Fibroblast of lung (primary cell): ENCODE results near the gene GRIK2. TPM values are rescaled to one million over a fixed set of nuclear protein-coding genes. Genes with fewer than 3 reads are reported as not detected.

Experiments used
- DNase-seq, 2 donors: peaks; one replicate each; pipeline versions ENCODE4 v3.0.0 to v3.0.0-alpha.2; 2010; ENCODE audit warnings: low read depth in 2 of 2
- H2AFZ ChIP-seq: 2 replicates; pipeline ENCODE4 v1.5.1; 2012; ENCODE audit warnings: low read length, control low read depth, inconsistent platforms
- H3K27ac ChIP-seq: 2 replicates; pipeline ENCODE4 v1.5.1; 2011; ENCODE audit warnings: low read length, control low read depth; ENCODE audit not compliant: insufficient read depth
- H3K27me3 ChIP-seq: 2 replicates; pipeline ENCODE4 v1.5.1; 2011; ENCODE audit warnings: mild to moderate bottlenecking, low read length; ENCODE audit not compliant: control insufficient read depth, insufficient read depth
- H3K36me3 ChIP-seq: 2 replicates; pipeline ENCODE4 v1.5.1; 2011; ENCODE audit warnings: low read length; ENCODE audit not compliant: control insufficient read depth, insufficient read depth
- H3K4me1 ChIP-seq: 2 replicates; pipeline ENCODE4 v1.5.1; 2011; ENCODE audit warnings: low read length; ENCODE audit not compliant: control insufficient read depth, insufficient read depth; ENCODE audit errors: extremely low read depth
- H3K4me2 ChIP-seq: 2 replicates; pipeline ENCODE4 v1.5.1; 2011; ENCODE audit warnings: low read length, control low read depth; ENCODE audit not compliant: insufficient read depth; ENCODE audit errors: extremely low read depth
- H3K4me3 ChIP-seq, 4 experiments: fragments of 200-600 bp in 1 of 4; sonication (generic) in 1 of 4; replicated peaks in 1 of 4; 2 replicates each; pipeline ENCODE4 v1.5.1; 2011 to 2016; ENCODE audit warnings: low read length in 4 of 4, low read depth in 3 of 4, mild to moderate bottlenecking in 3 of 4, control low read depth in 2 of 4, inconsistent platforms in 1 of 4, mixed read lengths in 1 of 4; ENCODE audit not compliant: insufficient read depth in 1 of 4; ENCODE audit errors: control extremely low read depth in 1 of 4
- H3K79me2 ChIP-seq: 2 replicates; pipeline ENCODE4 v1.5.1; 2012; ENCODE audit warnings: mild to moderate bottlenecking, low read length, inconsistent platforms; ENCODE audit not compliant: control insufficient read depth, insufficient read depth
- H3K9ac ChIP-seq: 2 replicates; pipeline ENCODE4 v1.5.1; 2011; ENCODE audit warnings: mild to moderate bottlenecking, low read length, control low read depth; ENCODE audit not compliant: insufficient read depth
- H3K9me3 ChIP-seq: 2 replicates; pipeline ENCODE4 v1.5.1; 2012; ENCODE audit warnings: low read depth, low read length; ENCODE audit not compliant: control insufficient read depth, insufficient read depth
- H4K20me1 ChIP-seq: 2 replicates; pipeline ENCODE4 v1.5.1; 2011; ENCODE audit warnings: low read length; ENCODE audit not compliant: control insufficient read depth, insufficient read depth; ENCODE audit errors: extremely low read depth
- CTCF ChIP-seq, 2 donors: IDR thresholded peaks in 1 of 2; conservative IDR thresholded peaks in 1 of 2; 1 replicate in 1 of 2; 2 replicates in 1 of 2; pipeline ENCODE4 v1.5.1; 2011 to 2012; ENCODE audit warnings: low read length in 2 of 2, control low read depth in 1 of 2, inconsistent platforms in 1 of 2, low read depth in 1 of 2, mild to moderate bottlenecking in 1 of 2
- EZH2 ChIP-seq: IDR thresholded peaks from 2 replicates; pipeline ENCODE4 v1.5.1; 2012; ENCODE audit warnings: low read length, control low read depth, mild to moderate bottlenecking; ENCODE audit errors: missing control alignments
- polyA plus RNA-seq, 2 donors: library from polyadenylated mRNA; depleted of rRNA in 1 of 2; stranded (reverse) in 1 of 2; unstranded in 1 of 2; fragments of >200 nt; gene quantifications; 2 replicates each; pipeline ENCODE4 v1.2.1, GENCODE V29; 2011 to 2012; ENCODE audit warnings: missing spikeins in 1 of 2
- total RNA-seq: library from RNA; depleted of rRNA; stranded (reverse); fragments of >200 nt; gene quantifications from 2 replicates; pipeline ENCODE4 v1.2.1, GENCODE V29; 2014

Gene GRIK2
- total and polyA plus RNA-seq, 2 donors (not counting 1 experiment from before 2014, with no cell fraction given) = 0.33 to 0.40 TPM

DNA sequence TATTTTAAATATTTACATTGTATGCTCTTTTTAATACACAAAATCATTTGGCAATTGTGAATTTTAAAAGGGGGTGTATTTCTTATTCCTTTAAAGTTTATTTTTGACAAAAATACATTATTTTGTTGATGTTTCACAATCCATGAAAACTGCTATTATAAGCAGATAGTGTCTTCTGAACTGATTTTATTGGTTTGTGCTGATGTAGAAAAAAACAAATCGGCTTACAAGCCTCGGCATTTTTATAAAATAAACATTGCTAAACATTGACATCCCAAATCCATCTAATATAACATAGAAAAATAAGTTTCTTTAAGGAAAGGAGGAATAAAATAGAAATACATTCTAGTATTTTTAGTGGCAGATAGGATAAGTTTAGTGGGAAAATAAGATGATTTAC, 634.7 kb downstream of the GRIK2 start:
- H3K79me2 ChIP-seq = no peaks in the 10 kb centered on the region
- H3K27me3 ChIP-seq = no peaks in the 10 kb centered on the region
- H3K27ac ChIP-seq = no peak overlapping the region
- no peaks in the 10 kb centered on the region for H3K4me1 ChIP-seq
- no peaks in the 10 kb centered on the region for H4K20me1 ChIP-seq
- H2AFZ ChIP-seq = no peak overlapping the region
- TF ChIP-seq CTCF (conservative IDR thresholded peaks at IDR 0.05 in 1 of 2, IDR thresholded peaks at IDR 0.05 in 1 of 2; ENCODE audit: low read depth in 1 of 2, low read length in 2 of 2) (no peak), EZH2 (no peak)
- no peak for DNase-seq
- no peak overlapping the region for H3K9ac ChIP-seq
- H3K4me2 ChIP-seq = no peak overlapping the region
- H3K4me3 ChIP-seq = no peak overlapping the region
- H3K36me3 ChIP-seq = no peaks in the 10 kb centered on the region
- no peaks in the 10 kb centered on the region for H3K9me3 ChIP-seq

DNA sequence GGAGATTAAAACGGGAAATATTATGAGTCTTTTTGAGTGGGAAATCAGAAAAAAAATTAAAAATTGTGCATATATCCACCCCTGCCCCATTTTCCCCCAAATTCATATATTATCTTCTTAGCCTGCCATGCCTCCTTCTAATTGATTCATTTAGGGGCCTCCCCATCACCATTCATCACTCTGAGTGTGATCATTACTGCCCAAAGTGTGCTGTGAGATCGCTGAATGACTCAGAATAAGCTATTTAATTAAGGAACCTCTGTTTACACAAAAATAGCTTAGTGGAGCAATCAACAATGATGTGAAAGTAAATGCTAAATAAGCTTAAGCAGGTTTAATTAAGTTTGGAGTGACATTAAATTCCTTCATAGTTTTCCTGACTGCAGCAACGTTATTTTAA, 645.5 kb downstream of the GRIK2 start:
- H3K9ac ChIP-seq = no peak overlapping the region
- no peak overlapping the region for H3K4me3 ChIP-seq
- H3K27ac ChIP-seq = no peak overlapping the region
- DNase-seq = no peak
- TF ChIP-seq EZH2 (no peak), CTCF (conservative IDR thresholded peaks at IDR 0.05 in 1 of 2, IDR thresholded peaks at IDR 0.05 in 1 of 2; ENCODE audit: low read depth in 1 of 2, low read length in 2 of 2) (no peak)
- no peak overlapping the region for H2AFZ ChIP-seq
- no peaks in the 10 kb centered on the region for H3K4me1 ChIP-seq
- H3K9me3 ChIP-seq = no peaks in the 10 kb centered on the region
- H3K27me3 ChIP-seq = no peaks in the 10 kb centered on the region
- H3K79me2 ChIP-seq = no peaks in the 10 kb centered on the region
- H4K20me1 ChIP-seq = no peaks in the 10 kb centered on the region
- no peak overlapping the region for H3K4me2 ChIP-seq
- H3K36me3 ChIP-seq = no peaks in the 10 kb centered on the region

DNA sequence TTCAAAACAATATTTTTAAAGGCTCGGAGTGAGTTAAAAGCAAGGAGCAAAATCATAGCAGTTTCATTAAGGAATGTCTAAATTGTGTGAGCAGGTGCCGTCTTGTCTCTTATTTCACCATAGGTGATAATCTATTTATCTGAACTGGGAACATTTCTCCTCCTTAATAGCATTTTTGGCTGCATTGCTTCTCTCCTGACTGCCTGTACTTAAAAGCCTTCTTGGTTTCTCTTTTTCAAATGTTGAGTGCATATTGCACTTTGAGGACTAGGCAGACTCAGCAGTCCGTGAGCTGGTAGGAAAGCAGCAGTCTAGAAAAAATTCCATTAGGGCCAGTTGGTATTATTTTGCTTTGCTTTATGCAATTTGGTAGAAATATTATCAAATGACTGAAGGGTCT, 645.9 kb downstream of the GRIK2 start:
- H3K27me3 ChIP-seq = no peaks in the 10 kb centered on the region
- H3K9ac ChIP-seq = no peak overlapping the region
- H3K4me3 ChIP-seq = no peak overlapping the region
- no peaks in the 10 kb centered on the region for H4K20me1 ChIP-seq
- no peak overlapping the region for H3K4me2 ChIP-seq
- no peaks in the 10 kb centered on the region for H3K4me1 ChIP-seq
- no peak overlapping the region for H3K27ac ChIP-seq
- H3K36me3 ChIP-seq = no peaks in the 10 kb centered on the region
- TF ChIP-seq CTCF (conservative IDR thresholded peaks at IDR 0.05 in 1 of 2, IDR thresholded peaks at IDR 0.05 in 1 of 2; ENCODE audit: low read depth in 1 of 2, low read length in 2 of 2) (no peak), EZH2 (no peak)
- DNase-seq = no peak
- H3K79me2 ChIP-seq = no peaks in the 10 kb centered on the region
- no peaks in the 10 kb centered on the region for H3K9me3 ChIP-seq
- no peak overlapping the region for H2AFZ ChIP-seq
